ENCODE data around the gene ZC3H12A. TPM values are rescaled to one million over a fixed set of nuclear protein-coding genes. Genes with fewer than 3 reads are reported as not detected.
A peak's percentile ranks its signal among the peaks of the same experiment; 100 is the strongest.
"Not testable (repeated sequence)": the region's sequence is repeated elsewhere in the genome, so short reads cannot be mapped to it uniquely, and the experiment has no call there.

ZC3H12A gene
- total RNA-seq, 1 experiment from 2014 or later = 51.4 TPM

DNA sequence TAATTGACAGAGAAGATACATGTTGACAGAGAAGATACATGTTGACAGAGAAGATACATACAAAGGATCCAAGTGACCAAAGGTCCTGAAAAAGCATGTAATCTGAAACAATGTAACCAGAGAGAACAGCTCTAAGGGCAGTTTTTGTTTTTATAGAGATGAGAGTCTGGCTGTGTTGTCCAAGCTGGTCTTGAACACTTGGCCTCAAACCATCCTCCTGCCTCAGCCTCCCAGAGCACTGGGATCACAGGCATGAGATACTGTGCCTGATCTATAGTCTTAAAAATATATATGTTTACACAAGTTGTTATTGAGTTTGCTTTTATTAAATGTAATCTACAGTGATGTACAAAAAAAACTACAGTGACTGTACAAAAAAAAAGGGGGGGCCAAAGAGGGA, 27.7 kb downstream of the ZC3H12A start:
- H3K4me1 Mint-ChIP-seq (ENCODE audit: insufficient read depth, unreplicated experiment) = peaks cover 8% of the 10 kb centered on the region
- DNase-seq (ENCODE audit: unreplicated experiment) = no peak
- intact Hi-C loops (cut with micrococcal nuclease) = no loop called here
- POLR2A ChIA-PET = no interaction called here
- CTCF ChIA-PET = interaction anchor here (0.6 to 2.7 kb wide), 4 partner anchors 11 to 180 kb away, joined by 3 to 12 read pairs (median 6); partner anchors contain the start of gene MEAF6
- H3K9me3 Mint-ChIP-seq (ENCODE audit: unreplicated experiment) = no peaks in the 10 kb centered on the region
- BruUV-seq (replicated peaks) = no TSS peak
- TF ChIP-seq, protein P1, sequence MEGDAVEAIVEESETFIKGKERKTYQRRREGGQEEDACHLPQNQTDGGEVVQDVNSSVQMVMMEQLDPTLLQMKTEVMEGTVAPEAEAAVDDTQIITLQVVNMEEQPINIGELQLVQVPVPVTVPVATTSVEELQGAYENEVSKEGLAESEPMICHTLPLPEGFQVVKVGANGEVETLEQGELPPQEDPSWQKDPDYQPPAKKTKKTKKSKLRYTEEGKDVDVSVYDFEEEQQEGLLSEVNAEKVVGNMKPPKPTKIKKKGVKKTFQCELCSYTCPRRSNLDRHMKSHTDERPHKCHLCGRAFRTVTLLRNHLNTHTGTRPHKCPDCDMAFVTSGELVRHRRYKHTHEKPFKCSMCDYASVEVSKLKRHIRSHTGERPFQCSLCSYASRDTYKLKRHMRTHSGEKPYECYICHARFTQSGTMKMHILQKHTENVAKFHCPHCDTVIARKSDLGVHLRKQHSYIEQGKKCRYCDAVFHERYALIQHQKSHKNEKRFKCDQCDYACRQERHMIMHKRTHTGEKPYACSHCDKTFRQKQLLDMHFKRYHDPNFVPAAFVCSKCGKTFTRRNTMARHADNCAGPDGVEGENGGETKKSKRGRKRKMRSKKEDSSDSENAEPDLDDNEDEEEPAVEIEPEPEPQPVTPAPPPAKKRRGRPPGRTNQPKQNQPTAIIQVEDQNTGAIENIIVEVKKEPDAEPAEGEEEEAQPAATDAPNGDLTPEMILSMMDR (IDR thresholded peaks at IDR 0.05; ENCODE audit: unreplicated experiment) = no peak
- no peaks in the 10 kb centered on the region for H3K27me3 Mint-ChIP-seq (ENCODE audit: insufficient read depth, unreplicated experiment)
- H3K36me3 Mint-ChIP-seq (ENCODE audit: insufficient read depth, unreplicated experiment) = peaks cover 80% of the 10 kb centered on the region
- no peak overlapping the region for H3K27ac Mint-ChIP-seq (ENCODE audit: low read depth, unreplicated experiment)
- H3K4me3 Mint-ChIP-seq (ENCODE audit: unreplicated experiment) = no peak overlapping the region

DNA sequence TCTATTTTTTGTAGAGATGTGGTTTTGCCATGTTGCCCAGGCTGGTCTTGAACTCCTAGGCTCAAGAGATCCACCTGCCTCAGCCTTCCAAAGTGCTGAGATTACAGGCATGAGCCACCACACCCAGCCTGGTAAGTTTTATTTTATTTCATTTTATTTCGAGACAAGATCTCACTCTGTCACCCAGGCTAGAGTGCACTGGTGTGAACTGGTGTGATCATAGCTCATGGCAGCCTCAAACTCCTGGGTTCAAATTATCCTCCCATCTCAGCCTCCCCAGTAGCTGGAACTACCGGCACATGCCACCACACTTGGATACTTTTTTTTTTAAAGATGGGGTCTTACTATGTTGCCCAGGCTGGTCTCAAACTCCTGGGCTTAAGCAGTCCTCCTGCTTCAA, 28.4 kb downstream of the ZC3H12A start:
- Mint-ChIP-seq H3K4me1 (ENCODE audit: insufficient read depth, unreplicated experiment) (peaks cover 14% of the 10 kb centered on the region), H3K36me3 (ENCODE audit: insufficient read depth, unreplicated experiment) (peaks cover 87% of the 10 kb centered on the region)
- H3K27me3 Mint-ChIP-seq (ENCODE audit: insufficient read depth, unreplicated experiment); DNase-seq (ENCODE audit: unreplicated experiment); BruUV-seq (replicated peaks); H3K27ac Mint-ChIP-seq (ENCODE audit: low read depth, unreplicated experiment); H3K4me3 Mint-ChIP-seq (ENCODE audit: unreplicated experiment); intact Hi-C loops (cut with micrococcal nuclease); POLR2A ChIA-PET; H3K9me3 Mint-ChIP-seq (ENCODE audit: unreplicated experiment): not testable (repeated sequence)
- CTCF ChIA-PET = interaction anchor here (0.6 to 2.7 kb wide), 7 partner anchors 11 to 179 kb away, joined by 3 to 12 read pairs (median 7); partner anchors contain the start of gene MEAF6

DNA sequence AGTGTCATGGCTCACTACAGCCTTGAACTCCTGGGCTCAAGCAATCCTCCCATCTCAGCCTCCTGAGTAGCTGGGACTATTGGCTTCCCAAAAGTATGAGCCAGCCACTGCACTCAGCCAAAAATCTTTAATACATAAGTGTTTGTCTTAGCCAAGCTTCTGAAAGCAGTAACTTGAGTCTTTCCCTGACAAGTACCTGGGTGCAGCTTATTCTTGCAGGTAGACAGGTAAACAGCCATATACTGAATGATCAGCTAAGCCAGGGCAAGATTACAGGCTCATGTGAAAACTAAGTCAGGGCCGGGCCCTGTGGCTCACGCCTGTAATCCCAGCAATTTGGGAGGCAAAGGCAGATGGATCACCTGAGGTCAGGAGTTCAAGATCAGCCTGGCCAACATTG, 32.4 kb downstream of the ZC3H12A start:
- intact Hi-C loops (cut with micrococcal nuclease) = no loop called here
- Mint-ChIP-seq H3K27ac (ENCODE audit: low read depth, unreplicated experiment) (peak overlapping the region; percentile 36), H3K27me3 (ENCODE audit: insufficient read depth, unreplicated experiment) (no peaks in the 10 kb centered on the region), H3K9me3 (ENCODE audit: unreplicated experiment) (no peaks in the 10 kb centered on the region), H3K4me1 (ENCODE audit: insufficient read depth, unreplicated experiment) (peaks cover 15% of the 10 kb centered on the region), H3K4me3 (ENCODE audit: unreplicated experiment) (no peak overlapping the region), H3K36me3 (ENCODE audit: insufficient read depth, unreplicated experiment) (peaks cover 91% of the 10 kb centered on the region)
- TF ChIP-seq, protein P1 (IDR thresholded peaks at IDR 0.05; ENCODE audit: unreplicated experiment) = no peak
- ChIA-PET CTCF (interaction anchor here (0.8 to 3.8 kb wide), 3 partner anchors 9 to 20 kb away, joined by 3 to 21 read pairs (median 4); no protein-coding TSS in a partner anchor), POLR2A (interaction anchor here (1.1 to 1.2 kb wide), 2 partner anchors 21 to 32 kb away, joined by 3 to 4 read pairs; no protein-coding TSS in a partner anchor)
- no peak for DNase-seq (ENCODE audit: unreplicated experiment)
- BruUV-seq (replicated peaks) = no TSS peak

DNA sequence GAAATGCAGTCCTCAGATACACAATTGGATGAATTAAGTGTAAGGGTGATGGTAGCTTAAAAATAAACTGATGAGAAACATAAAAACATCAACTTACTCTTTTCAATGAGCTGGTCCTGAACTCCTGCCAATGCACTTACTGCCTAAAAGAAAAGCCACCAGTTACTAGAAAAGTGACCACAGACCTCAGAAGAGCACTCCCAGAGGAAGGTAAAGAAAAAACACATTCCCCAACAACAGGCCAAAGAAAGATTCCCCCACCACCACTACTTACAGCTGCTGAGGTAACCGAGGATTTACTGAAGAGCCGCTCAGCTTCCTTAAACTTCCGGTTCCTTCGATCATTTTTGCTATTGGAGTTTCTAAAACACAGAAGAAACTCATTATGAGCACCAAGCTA, 34.8 kb downstream of the ZC3H12A start:
- BruUV-seq (replicated peaks) = no TSS peak
- H3K36me3 Mint-ChIP-seq (ENCODE audit: insufficient read depth, unreplicated experiment) = peaks cover 71% of the 10 kb centered on the region
- no peak overlapping the region for H3K27ac Mint-ChIP-seq (ENCODE audit: low read depth, unreplicated experiment)
- intact Hi-C loops (cut with micrococcal nuclease) = no loop called here
- H3K9me3 Mint-ChIP-seq (ENCODE audit: unreplicated experiment) = no peaks in the 10 kb centered on the region
- no peaks in the 10 kb centered on the region for H3K27me3 Mint-ChIP-seq (ENCODE audit: insufficient read depth, unreplicated experiment)
- DNase-seq (ENCODE audit: unreplicated experiment) = peak; percentile 21
- CTCF ChIA-PET = interaction anchor here (0.6 to 2.1 kb wide), 10 partner anchors 9 to 519 kb away, joined by 3 to 13 read pairs (median 3); partner anchors contain the start of gene ZC3H12A
- H3K4me3 Mint-ChIP-seq (ENCODE audit: unreplicated experiment) = no peak overlapping the region
- peaks cover 22% of the 10 kb centered on the region for H3K4me1 Mint-ChIP-seq (ENCODE audit: insufficient read depth, unreplicated experiment)
- POLR2A ChIA-PET = interaction anchor here (0.7 to 1.8 kb wide), 9 partner anchors 9 to 44 kb away, joined by 3 to 6 read pairs (median 3); partner anchors contain the start of genes SNIP1 and ZC3H12A
- TF ChIP-seq, protein P1 (IDR thresholded peaks at IDR 0.05; ENCODE audit: unreplicated experiment) = peak; percentile 10
